ENCODE data around the gene SEC14L5.

The SEC14L5 gene

DNA sequence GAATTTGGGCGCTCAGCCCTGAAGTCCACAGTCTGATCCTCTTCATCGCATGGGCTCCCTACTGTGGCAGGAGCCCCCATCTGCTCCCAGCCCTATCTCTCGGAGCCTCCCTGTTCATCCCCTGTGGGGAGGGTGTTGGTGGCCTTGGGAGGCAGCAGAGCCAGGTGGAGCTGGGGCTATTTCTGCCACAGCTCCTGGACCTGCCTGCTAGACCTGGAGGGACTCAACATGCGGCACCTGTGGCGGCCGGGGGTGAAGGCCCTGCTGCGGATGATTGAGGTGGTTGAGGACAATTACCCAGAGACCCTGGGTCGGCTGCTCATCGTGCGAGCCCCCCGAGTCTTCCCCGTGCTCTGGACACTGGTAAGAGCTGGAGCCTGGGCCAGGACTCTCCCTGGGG, 45.1 kb downstream of the SEC14L5 start:
- no peak for TF ChIP-seq GATA3 (IDR thresholded peaks at IDR 0.05; ENCODE audit: low read depth, low read length)
- TF ChIP-seq GATA2 (IDR thresholded peaks at IDR 0.05; ENCODE audit: low read depth, low read length), result no peak

DNA sequence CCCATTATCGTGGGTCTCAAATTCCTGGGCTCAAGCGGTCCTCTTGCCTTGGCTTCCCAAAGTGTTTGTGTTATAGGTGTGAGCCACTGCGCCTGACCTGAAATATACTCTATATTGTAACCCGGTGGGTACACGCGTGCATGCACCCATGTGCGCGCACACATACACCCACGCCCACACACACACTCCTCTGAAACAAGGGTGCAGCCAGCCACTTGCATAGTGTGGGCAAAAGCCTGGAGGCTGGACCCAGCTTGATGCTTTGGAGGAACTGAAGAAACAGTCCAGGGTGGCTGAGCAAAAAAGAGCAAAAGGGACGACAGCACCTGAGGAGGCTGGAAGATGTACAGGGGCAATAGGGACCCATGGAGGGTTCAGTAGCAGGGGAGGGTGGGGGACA, 45.7 kb downstream of the SEC14L5 start:
- TF ChIP-seq GATA2 (IDR thresholded peaks at IDR 0.05; ENCODE audit: low read depth, low read length), result no peak
- TF ChIP-seq GATA3 (IDR thresholded peaks at IDR 0.05; ENCODE audit: low read depth, low read length), result no peak

GRCh38 chr16:5004311-5004710, 46.2 kb downstream of the SEC14L5 start:
- no peak for TF ChIP-seq GATA3 (IDR thresholded peaks at IDR 0.05; ENCODE audit: low read depth, low read length)
- TF ChIP-seq GATA2 (IDR thresholded peaks at IDR 0.05; ENCODE audit: low read depth, low read length), result no peak

GRCh38 chr16:5005916-5006315, 47.8 kb downstream of the SEC14L5 start:
- TF ChIP-seq GATA2 (IDR thresholded peaks at IDR 0.05; ENCODE audit: low read depth, low read length) (no peak), GATA3 (IDR thresholded peaks at IDR 0.05; ENCODE audit: low read depth, low read length) (no peak)

GRCh38 chr16:5006348-5007193, 48.4 kb downstream of the SEC14L5 start:
- TF ChIP-seq GATA3 (IDR thresholded peaks at IDR 0.05; ENCODE audit: low read depth, low read length), result no peak
- TF ChIP-seq GATA2 (IDR thresholded peaks at IDR 0.05; ENCODE audit: low read depth, low read length), result no peak

- TF ChIP-seq GATA3 (IDR thresholded peaks at IDR 0.05; ENCODE audit: low read depth, low read length), result no peak
- no peak for TF ChIP-seq GATA2 (IDR thresholded peaks at IDR 0.05; ENCODE audit: low read depth, low read length)
These were observed 49.1 kb downstream of the SEC14L5 start for GRCh38 chr16:5007256-5007655.

DNA sequence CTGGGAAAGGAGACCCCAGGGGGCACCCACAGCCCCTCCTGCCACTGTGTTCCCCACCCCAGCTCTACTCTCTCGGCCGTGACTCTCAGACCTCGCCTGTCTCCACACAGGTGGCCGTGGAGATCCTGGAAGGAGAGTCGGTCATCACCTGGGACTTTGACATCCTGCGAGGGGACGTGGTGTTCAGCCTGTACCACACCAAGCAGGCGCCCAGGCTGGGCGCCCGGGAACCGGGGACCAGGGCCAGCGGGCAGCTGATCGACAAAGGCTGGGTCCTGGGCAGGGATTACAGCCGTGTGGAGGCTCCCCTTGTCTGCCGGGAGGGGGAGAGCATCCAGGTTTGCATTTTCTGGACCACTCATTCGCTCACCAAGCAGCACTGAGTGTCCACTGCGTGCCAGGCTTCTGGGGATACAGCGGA, 50.2 kb downstream of the SEC14L5 start:
- TF ChIP-seq GATA2 (IDR thresholded peaks at IDR 0.05; ENCODE audit: low read depth, low read length) (no peak), GATA3 (IDR thresholded peaks at IDR 0.05; ENCODE audit: low read depth, low read length) (no peak)

GRCh38 chr16:5010576-5011329, 52.6 kb downstream of the SEC14L5 start:
- TF ChIP-seq GATA3 (IDR thresholded peaks at IDR 0.05; ENCODE audit: low read depth, low read length) (no peak), GATA2 (IDR thresholded peaks at IDR 0.05; ENCODE audit: low read depth, low read length) (no peak)

DNA sequence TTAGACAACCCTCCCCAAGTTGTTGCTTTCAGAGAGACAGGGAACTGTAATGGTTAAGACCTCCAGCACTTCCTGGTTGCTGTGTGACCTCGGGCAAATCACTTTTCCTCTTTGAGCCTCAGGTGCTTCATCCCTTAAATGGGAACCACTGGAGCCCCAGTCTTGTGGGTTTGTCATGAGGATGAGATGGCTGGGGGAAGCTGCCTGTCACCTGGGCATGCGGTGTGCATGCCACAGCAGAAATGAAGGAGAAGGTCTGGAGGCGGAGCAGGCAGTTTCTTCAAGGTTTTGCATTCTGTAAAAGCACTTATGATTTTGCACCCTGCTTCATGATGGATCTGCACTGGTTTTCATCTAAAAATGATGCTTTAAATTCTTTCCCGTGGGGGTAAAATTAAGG, 53.5 kb downstream of the SEC14L5 start:
- no peak for TF ChIP-seq GATA3 (IDR thresholded peaks at IDR 0.05; ENCODE audit: low read depth, low read length)
- no peak for TF ChIP-seq GATA2 (IDR thresholded peaks at IDR 0.05; ENCODE audit: low read depth, low read length)

GRCh38 chr16:5012887-5013286, 54.8 kb downstream of the SEC14L5 start:
- TF ChIP-seq GATA2 (IDR thresholded peaks at IDR 0.05; ENCODE audit: low read depth, low read length) (no peak), GATA3 (IDR thresholded peaks at IDR 0.05; ENCODE audit: low read depth, low read length) (no peak)

DNA sequence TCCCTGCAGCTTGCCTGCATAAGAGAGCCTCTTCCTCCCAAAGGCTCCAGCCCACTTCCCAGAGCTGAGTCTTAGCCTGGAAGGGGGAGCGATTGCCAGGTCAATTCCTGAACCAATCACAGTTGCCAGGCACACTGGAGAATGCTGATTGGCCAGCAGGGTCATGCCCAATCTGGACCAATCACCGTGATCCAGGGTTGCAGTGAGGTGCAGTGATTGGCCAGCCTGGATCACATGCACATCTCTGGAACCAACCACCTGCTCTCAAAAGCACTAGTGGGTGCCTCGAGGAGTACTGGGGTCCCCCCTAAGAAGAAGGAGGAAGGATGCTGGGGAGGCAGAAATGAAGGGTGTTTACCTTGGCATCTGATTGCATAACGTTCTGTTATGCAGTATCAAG, 57.2 kb downstream of the SEC14L5 start:
- TF ChIP-seq GATA2 (IDR thresholded peaks at IDR 0.05; ENCODE audit: low read depth, low read length) (no peak), GATA3 (IDR thresholded peaks at IDR 0.05; ENCODE audit: low read depth, low read length) (no peak)

DNA sequence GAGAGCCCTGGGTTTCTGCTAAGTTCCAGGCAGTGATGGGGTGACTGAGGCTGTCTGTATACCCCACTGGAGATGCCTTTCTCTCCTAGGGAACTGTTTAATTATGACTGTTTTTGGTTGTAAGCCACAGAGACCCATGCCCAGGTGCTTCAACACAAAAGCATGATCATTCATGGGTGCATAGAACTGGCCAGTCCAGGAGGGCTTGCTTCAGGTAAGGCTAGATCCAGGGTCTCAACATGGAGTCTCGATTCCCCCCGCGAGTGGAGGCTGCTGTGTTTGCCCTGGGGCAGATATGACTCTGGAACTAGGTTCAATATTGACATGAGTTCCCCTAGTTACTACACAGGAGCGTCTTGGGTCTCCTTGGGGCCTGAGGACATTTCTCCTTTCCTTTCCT, 57.8 kb downstream of the SEC14L5 start:
- no peak for TF ChIP-seq GATA2 (IDR thresholded peaks at IDR 0.05; ENCODE audit: low read depth, low read length)

DNA sequence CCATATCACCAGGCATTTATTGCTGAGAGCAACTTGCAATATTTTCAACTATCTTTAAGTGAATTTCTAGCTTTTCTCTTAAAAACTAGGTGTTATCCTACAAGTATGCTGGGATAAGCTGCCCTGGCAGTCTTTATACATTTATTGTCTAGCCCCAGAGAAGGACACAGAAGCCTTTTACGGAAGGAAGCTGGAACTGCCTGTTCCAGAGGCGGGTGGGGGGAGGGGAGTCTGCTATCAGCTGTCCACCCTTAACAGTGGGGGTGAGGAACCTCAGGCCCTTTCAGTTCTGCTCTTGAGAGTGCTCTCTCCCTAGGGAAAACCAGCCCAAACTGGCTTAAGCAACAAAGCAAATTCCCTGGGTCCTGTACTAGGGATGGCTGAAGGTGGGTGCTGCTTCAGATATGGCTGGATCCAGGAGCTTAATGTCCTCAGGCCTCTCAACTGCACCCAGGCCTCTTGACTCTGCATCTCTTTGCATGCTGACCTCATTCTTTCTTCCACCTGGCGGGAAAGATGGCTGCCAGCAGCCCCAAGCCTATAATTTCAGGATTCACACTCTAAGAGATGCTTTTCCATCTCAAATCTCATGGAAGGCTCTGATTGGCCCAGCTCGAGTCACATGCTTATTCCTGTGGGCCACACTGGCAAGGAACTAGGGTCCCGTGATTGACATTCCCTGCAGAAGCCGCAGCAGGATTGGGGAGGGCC, 59.0 kb downstream of the SEC14L5 start:
- no peak for TF ChIP-seq GATA3 (IDR thresholded peaks at IDR 0.05; ENCODE audit: low read depth, low read length)

DNA sequence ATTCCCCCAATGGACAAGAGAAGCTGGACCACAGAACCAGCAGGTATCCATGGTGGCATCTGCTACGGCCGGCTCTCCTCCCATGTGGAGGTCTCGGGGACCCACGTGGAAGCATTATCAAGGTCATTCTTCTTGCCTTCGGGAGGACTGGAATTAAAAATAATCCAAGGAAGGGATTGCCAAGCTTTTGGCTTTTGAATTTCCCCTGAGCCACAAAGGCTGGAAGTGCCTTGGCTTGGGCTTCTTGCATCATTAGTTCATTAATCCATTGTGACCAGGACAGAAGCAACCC, 59.5 kb downstream of the SEC14L5 start:
- TF ChIP-seq GATA2 (IDR thresholded peaks at IDR 0.05; ENCODE audit: low read depth, low read length) (no peak), GATA3 (IDR thresholded peaks at IDR 0.05; ENCODE audit: low read depth, low read length) (no peak)

DNA sequence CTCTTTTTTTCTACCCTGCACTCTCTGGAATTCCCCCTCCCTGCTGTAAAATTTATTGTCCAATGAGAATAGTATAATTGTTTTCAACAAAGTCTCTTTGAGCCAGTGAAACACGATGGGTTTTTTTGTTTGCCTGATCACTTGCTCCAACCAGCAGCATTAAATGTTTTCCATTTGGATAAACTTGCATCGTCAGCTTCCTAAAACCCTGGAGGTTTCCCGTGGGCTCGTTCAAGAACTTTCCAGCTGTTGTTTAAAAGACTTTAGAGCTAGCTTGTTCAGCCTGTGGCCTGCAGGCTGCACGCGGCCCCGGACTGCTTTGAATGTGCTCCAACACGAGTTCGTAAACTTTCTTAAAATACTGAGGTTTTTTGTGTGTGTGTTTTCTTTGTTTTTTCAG, 60.7 kb downstream of the SEC14L5 start:
- TF ChIP-seq GATA2 (IDR thresholded peaks at IDR 0.05; ENCODE audit: low read depth, low read length) (no peak), GATA3 (IDR thresholded peaks at IDR 0.05; ENCODE audit: low read depth, low read length) (no peak)
